ENCODE measurements around the gene HOXD9.

HOXD9 gene

DNA sequence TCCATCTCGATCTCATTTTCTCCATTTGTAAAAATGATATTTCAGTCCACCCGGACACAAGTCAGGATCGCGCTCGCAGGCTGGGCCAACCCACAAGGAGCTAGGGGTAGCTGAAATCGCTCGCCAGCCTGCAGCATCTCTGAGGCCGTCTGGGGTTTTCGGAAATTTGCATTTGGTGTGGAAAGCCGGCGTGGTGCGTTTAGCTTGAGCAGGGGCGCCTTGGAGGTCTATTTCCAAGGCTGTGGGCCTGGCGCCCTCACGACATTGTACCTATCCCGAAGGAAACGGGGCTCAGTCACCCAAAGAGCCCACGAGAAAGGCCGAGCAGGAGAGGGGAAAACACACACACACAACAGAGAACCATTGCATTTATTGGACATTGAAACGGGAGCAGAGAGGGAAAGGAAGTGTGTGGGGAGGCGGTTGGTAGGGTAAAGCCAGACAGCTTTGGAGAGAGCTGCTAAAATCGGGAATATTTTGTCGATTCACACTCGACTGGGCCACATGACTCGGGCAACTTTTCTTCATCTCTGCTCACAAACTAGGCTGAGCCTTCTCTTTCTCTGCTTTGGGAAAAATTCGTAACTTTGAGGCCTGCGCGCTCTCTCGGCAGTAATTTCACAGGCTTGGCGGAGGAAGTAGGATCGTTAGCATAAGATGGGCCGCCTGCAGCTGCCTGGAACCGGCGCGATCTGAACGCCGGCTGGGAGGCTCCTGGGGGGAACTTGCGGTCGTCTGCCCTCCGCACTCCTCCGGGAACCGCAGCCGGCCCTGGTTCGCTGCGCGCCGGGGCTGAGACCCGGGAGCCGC, 5.9 kb downstream of the HOXD9 start:
- DNase-seq (ENCODE audit: low read depth): no peak
- TF ChIP-seq, protein P1, sequence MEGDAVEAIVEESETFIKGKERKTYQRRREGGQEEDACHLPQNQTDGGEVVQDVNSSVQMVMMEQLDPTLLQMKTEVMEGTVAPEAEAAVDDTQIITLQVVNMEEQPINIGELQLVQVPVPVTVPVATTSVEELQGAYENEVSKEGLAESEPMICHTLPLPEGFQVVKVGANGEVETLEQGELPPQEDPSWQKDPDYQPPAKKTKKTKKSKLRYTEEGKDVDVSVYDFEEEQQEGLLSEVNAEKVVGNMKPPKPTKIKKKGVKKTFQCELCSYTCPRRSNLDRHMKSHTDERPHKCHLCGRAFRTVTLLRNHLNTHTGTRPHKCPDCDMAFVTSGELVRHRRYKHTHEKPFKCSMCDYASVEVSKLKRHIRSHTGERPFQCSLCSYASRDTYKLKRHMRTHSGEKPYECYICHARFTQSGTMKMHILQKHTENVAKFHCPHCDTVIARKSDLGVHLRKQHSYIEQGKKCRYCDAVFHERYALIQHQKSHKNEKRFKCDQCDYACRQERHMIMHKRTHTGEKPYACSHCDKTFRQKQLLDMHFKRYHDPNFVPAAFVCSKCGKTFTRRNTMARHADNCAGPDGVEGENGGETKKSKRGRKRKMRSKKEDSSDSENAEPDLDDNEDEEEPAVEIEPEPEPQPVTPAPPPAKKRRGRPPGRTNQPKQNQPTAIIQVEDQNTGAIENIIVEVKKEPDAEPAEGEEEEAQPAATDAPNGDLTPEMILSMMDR (IDR thresholded peaks at IDR 0.05; ENCODE audit: insufficient read depth, low read depth, low read length, missing control alignments): no peak
- no peak overlapping the region for H3K4me3 ChIP-seq (ENCODE audit: low read depth, low read length)

DNA sequence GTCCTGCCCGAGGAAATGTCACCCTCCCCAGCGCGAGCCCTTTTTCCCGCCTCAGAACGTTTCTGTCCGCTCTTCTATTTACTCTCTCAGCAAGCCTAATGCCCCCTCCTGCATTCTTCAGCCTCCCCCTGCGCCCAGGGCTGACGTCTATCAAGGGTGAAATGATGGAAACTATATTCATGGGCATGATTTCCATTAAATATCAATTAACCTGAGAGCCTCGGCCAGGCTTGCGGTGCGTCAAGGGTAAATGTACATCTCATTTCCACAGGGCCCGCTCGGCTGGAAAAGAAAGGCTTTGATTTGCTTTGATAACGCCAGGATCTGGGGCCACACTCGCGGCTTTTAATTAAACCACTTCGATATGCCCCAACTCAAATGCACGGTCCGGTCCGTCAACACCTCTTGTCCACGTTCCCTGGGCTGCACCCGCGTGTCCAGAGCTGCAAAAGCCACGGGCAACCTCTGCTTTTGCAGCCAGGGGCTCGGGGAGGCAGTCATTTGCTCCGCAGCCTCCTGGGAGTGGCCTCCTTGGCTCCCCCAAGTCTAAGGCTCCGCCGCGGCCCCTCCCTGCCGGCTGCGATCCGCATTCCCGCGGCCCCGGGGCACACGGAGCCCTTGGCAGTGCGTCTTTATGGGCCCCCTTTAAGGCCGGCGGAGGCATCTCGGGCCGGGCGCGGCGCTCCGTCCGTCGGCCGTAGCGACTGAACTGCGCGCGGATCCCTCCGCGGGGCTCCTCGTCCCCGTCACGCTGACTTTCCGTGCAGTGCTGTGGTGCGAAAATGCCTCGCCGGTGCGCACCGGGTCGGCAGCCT, 6.7 kb downstream of the HOXD9 start, which contains the start of gene HOXD8:
HOXD8 (plus strand) TSS at position 724 of the 815 bp plus-strand sequence. CDS start 662 bp downstream, outside the sequence.
- no peak for DNase-seq (ENCODE audit: low read depth)
- H3K4me3 ChIP-seq (ENCODE audit: low read depth, low read length): no peak within 1 kb of the TSS
- TF ChIP-seq, protein P1 (IDR thresholded peaks at IDR 0.05; ENCODE audit: insufficient read depth, low read depth, low read length, missing control alignments): no peak

DNA sequence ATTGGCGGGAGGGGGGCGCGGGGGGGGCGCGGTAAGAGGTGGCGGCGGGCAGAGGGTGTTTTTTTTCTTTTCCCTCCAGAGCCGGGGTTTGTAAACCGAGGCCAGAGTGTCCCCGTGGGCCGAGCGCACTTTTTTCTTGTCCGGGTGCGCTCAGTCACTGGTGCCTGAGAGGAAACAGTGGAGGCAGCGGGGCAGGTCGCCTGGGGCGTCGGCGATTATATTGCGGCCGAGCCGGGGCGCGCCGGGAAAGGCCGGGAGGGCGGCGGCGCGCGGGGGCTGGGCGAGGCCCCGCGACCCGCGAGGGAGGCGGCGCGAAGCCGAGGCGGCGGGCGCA, 7.3 kb downstream of the HOXD9 start:
- H3K4me3 ChIP-seq (ENCODE audit: low read depth, low read length): no peak overlapping the region
- TF ChIP-seq, protein P1 (IDR thresholded peaks at IDR 0.05; ENCODE audit: insufficient read depth, low read depth, low read length, missing control alignments): no peak
- DNase-seq (ENCODE audit: low read depth): no peak

DNA sequence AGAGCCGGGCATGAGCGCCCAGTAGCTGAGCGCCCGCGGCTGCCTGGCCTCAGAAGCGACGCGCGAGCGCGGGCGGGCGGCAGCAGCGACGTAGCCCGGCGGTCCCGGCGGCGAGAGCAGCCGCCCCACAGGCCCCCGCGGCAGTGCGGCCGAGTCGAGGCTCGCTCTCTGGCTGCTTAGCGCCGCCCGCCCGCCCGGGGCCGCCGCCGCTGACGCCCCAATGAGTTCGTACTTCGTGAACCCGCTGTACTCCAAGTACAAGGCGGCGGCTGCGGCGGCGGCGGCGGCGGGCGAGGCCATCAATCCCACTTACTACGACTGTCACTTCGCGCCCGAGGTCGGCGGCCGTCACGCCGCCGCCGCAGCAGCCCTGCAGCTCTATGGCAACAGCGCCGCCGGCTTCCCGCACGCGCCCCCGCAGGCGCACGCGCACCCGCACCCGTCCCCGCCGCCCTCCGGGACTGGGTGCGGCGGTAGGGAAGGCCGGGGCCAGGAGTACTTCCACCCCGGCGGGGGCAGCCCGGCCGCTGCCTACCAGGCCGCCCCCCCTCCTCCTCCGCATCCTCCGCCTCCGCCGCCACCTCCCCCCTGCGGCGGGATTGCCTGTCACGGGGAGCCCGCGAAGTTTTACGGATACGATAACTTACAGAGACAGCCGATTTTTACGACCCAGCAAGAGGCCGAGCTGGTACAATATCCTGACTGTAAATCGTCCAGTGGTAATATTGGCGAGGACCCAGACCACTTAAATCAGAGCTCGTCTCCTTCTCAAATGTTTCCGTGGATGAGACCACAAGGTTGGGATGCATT, 7.8 kb downstream of the HOXD9 start:
- TF ChIP-seq, protein P1 (IDR thresholded peaks at IDR 0.05; ENCODE audit: insufficient read depth, low read depth, low read length, missing control alignments): no peak
- no peak for DNase-seq (ENCODE audit: low read depth)
- no peak overlapping the region for H3K4me3 ChIP-seq (ENCODE audit: low read depth, low read length)

DNA sequence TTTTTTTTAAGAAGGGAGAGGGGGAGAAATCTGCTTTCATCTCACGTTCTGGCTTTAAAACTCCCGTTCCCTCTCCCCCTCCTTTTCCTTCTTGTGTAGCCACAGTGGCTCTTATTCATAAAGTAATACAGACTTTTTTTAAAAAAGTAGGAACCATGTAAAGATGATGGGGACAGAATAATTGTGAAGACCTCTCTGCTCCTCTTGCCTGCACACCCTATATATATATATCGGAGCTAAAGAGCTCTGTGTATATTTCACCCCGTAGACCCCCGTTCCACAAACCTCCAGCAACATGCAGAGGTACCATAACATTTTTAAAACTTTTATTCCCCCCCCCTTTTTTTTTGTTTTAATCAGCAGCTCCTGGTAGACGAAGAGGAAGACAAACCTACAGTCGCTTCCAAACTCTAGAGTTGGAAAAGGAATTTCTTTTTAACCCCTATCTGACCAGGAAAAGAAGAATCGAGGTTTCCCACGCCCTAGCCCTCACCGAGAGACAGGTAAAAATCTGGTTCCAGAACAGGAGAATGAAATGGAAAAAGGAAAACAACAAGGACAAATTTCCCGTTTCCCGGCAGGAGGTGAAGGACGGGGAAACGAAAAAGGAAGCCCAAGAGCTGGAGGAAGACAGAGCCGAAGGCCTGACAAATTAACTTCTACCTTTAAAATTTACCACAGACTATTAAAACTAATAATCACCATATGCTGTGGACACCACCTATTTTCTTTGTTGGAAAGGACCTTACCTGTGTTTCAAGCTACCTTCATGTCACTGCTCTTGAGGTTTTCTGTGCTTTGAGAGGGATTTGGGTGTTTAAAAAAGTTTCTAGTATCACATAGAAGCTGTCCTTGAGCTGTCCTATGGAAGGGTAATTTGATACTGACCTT, 8.7 kb downstream of the HOXD9 start:
- H3K4me3 ChIP-seq (ENCODE audit: low read depth, low read length): no peak overlapping the region
- DNase-seq (ENCODE audit: low read depth): no peak
- TF ChIP-seq, protein P1 (IDR thresholded peaks at IDR 0.05; ENCODE audit: insufficient read depth, low read depth, low read length, missing control alignments): no peak

DNA sequence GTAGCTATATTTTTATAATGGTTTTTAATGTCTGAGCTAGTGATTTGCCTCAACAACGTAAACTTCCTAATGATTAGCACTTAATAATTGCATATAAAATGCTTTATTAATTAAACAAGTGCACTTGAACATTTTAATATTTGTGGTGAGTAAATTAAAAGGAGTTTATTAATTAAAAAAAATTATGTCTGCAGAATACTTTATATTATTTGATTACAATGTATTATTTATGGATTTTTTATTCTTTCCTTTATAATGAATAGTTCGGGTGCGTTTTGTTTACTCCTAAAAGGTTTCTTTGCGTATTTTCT, 9.3 kb downstream of the HOXD9 start:
- TF ChIP-seq, protein P1 (IDR thresholded peaks at IDR 0.05; ENCODE audit: insufficient read depth, low read depth, low read length, missing control alignments): no peak
- H3K4me3 ChIP-seq (ENCODE audit: low read depth, low read length): no peak overlapping the region

More for the DNA sequence above, 9.3 kb downstream of the HOXD9 start:
- DNase-seq (ENCODE audit: low read depth): no peak

Data from GM12865 (cell line).